ENCODE results near the gene C5.

Gene C5

DNA sequence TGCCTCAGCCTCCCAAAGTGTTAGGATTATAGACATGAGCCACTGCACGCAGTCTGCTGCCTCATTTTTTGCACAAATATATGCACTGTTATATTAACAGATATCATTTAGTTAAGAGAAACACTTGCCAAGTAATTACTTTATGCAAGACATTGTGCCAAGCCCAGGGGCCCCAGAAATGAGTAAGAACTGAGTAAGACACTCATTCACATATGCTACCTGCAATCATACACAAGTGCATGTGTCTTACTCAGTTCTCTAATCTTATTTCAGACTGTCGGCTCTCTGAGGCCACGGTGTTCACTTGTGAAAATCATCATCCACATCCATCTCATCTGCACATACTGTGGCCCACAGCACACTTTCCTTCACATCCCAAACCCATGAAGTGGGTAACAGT lies 139.4 kb downstream of the C5 start:
- Histone ChIP-seq H3K36me3 (ENCODE audit: low read length) (no peaks in the 10 kb centered on the region), H4K20me1 (ENCODE audit: low read depth, low read length) (no peaks in the 10 kb centered on the region), H3K9ac (ENCODE audit: low read length) (no peak overlapping the region), H3K9me3 (ENCODE audit: insufficient read depth, low read length) (no peaks in the 10 kb centered on the region), H3K4me2 (ENCODE audit: low read depth, low read length, poor library complexity, severe bottlenecking) (no peak overlapping the region), H3K79me2 (ENCODE audit: insufficient read depth, low read length) (no peaks in the 10 kb centered on the region), H3K9me2 (replicated peaks; ENCODE audit: insufficient read depth, low read length) (no peaks in the 10 kb centered on the region), H2AFZ (ENCODE audit: low read depth, low read length, severe bottlenecking) (no peak overlapping the region), H3K4me3 (ENCODE audit: insufficient read depth, low read length, poor library complexity, severe bottlenecking) (no peak overlapping the region), H3F3A (ENCODE audit: insufficient read depth) (no peaks in the 10 kb centered on the region), H3K27me3 (ENCODE audit: low read length) (no peaks in the 10 kb centered on the region), H3K27ac (ENCODE audit: low read depth, low read length) (no peak overlapping the region)
- TF ChIP-seq CTCF (IDR thresholded peaks at IDR 0.05; ENCODE audit: insufficient read depth, low read length, poor library complexity, severe bottlenecking) (no peak), EZH2phosphoT487 (conservative IDR thresholded peaks at IDR 0.05; ENCODE audit: low read length) (no peak)

DNA sequence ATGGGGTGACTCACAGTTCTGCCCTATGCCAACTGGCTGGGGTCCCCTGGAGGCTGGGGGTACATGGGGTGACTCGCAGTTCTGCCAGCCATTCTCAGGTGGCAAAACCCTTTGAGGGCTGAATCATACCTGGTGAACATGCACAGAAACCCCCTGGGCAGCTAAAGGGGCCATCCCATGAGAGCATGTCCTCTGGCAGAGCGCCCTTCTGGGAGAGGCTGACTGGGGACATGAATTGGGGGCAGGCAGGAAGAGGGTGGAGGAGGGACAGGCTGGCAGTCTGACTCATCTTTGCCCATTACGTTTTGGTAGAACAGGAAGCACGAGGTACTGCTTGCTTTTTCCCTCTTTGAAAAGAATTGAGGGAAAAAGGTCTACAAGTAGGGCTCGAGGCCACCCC lies 140.2 kb downstream of the C5 start:
- Histone ChIP-seq H3K4me2 (ENCODE audit: low read depth, low read length, poor library complexity, severe bottlenecking) (no peak overlapping the region), H3K36me3 (ENCODE audit: low read length) (no peaks in the 10 kb centered on the region), H2AFZ (ENCODE audit: low read depth, low read length, severe bottlenecking) (no peak overlapping the region), H3F3A (ENCODE audit: insufficient read depth) (no peaks in the 10 kb centered on the region), H3K9me3 (ENCODE audit: insufficient read depth, low read length) (no peaks in the 10 kb centered on the region), H4K20me1 (ENCODE audit: low read depth, low read length) (no peaks in the 10 kb centered on the region), H3K27ac (ENCODE audit: low read depth, low read length) (no peak overlapping the region), H3K9me2 (replicated peaks; ENCODE audit: insufficient read depth, low read length) (no peaks in the 10 kb centered on the region), H3K27me3 (ENCODE audit: low read length) (no peaks in the 10 kb centered on the region), H3K79me2 (ENCODE audit: insufficient read depth, low read length) (no peaks in the 10 kb centered on the region), H3K4me3 (ENCODE audit: insufficient read depth, low read length, poor library complexity, severe bottlenecking) (no peak overlapping the region), H3K9ac (ENCODE audit: low read length) (no peak overlapping the region)
- no peak for TF ChIP-seq EZH2phosphoT487 (conservative IDR thresholded peaks at IDR 0.05; ENCODE audit: low read length)
- no peak for TF ChIP-seq CTCF (IDR thresholded peaks at IDR 0.05; ENCODE audit: insufficient read depth, low read length, poor library complexity, severe bottlenecking)

DNA sequence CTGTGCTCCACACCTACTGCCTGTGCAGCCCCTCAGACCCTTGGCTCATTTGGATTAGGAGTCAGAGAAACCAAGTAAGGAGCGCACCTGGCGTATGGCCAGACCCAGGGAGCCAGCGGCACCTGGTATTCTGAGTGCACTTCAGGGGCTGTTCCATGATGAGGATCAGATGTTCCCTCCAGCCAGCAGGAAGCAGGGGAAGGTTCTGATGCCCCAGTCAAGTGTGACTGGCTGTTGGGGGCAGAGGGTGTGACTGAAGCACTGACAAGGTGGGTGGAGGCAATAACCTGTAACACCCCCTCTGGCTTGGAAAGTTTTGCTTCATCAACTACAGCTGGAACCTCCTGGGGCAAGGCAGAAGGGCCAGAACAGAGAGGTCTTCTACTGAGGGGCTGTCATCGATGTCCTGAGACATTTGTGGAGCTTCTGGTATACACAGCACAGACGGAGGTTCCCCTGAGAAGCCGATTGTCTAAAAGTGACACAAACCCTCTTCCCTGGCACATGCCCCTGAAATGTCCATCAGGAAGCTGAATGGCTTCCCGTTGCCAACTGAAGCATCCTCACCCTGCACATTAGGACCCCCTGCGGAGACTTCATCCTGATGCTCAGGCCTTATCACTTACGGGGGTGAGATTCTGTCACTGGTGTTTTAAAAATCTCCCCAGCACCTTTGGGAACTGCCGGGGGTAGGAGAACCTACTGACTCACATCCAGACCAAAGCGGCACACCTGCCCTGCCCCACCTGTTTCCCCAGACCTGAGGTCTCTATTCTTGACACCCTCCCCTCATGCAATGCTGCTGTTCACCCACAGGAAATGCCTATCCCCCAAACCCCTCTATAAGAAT lies 144.5 kb downstream of the C5 start:
- no peaks in the 10 kb centered on the region for H3K79me2 ChIP-seq (ENCODE audit: insufficient read depth, low read length)
- H3K9ac ChIP-seq (ENCODE audit: low read length): peak overlapping the region; percentile 50; the same call in 1 of the 2 replicates
- no peaks in the 10 kb centered on the region for H3K9me3 ChIP-seq (ENCODE audit: insufficient read depth, low read length)
- H3K9me2 ChIP-seq (replicated peaks; ENCODE audit: insufficient read depth, low read length): no peaks in the 10 kb centered on the region
- H3K27ac ChIP-seq (ENCODE audit: low read depth, low read length): peak overlapping the region; percentile 95
- no peaks in the 10 kb centered on the region for H4K20me1 ChIP-seq (ENCODE audit: low read depth, low read length)
- no peak for TF ChIP-seq EZH2phosphoT487 (conservative IDR thresholded peaks at IDR 0.05; ENCODE audit: low read length)
- no peak for TF ChIP-seq CTCF (IDR thresholded peaks at IDR 0.05; ENCODE audit: insufficient read depth, low read length, poor library complexity, severe bottlenecking)
- H3K36me3 ChIP-seq (ENCODE audit: low read length): no peaks in the 10 kb centered on the region
- no peak overlapping the region for H3K4me3 ChIP-seq (ENCODE audit: insufficient read depth, low read length, poor library complexity, severe bottlenecking)
- no peak overlapping the region for H2AFZ ChIP-seq (ENCODE audit: low read depth, low read length, severe bottlenecking)
- H3K27me3 ChIP-seq (ENCODE audit: low read length): no peaks in the 10 kb centered on the region
- H3K4me2 ChIP-seq (ENCODE audit: low read depth, low read length, poor library complexity, severe bottlenecking): peak overlapping the region; percentile 52
- H3F3A ChIP-seq (ENCODE audit: insufficient read depth): peaks cover 23% of the 10 kb centered on the region

All from SU-DHL-6 (cell line).